GM18873 (cell line): ENCODE data around the gene MAGEL2.

Experiments
- ATAC-seq: cut with Tn5 transposase; IDR thresholded peaks from one replicate; pipeline ENCODE4 v1.9.1; 2021; ENCODE audit warnings: mild to moderate bottlenecking, moderate library complexity, moderate number of reproducible peaks; ENCODE audit not compliant: unreplicated experiment, low FRiP score

The MAGEL2 gene

DNA sequence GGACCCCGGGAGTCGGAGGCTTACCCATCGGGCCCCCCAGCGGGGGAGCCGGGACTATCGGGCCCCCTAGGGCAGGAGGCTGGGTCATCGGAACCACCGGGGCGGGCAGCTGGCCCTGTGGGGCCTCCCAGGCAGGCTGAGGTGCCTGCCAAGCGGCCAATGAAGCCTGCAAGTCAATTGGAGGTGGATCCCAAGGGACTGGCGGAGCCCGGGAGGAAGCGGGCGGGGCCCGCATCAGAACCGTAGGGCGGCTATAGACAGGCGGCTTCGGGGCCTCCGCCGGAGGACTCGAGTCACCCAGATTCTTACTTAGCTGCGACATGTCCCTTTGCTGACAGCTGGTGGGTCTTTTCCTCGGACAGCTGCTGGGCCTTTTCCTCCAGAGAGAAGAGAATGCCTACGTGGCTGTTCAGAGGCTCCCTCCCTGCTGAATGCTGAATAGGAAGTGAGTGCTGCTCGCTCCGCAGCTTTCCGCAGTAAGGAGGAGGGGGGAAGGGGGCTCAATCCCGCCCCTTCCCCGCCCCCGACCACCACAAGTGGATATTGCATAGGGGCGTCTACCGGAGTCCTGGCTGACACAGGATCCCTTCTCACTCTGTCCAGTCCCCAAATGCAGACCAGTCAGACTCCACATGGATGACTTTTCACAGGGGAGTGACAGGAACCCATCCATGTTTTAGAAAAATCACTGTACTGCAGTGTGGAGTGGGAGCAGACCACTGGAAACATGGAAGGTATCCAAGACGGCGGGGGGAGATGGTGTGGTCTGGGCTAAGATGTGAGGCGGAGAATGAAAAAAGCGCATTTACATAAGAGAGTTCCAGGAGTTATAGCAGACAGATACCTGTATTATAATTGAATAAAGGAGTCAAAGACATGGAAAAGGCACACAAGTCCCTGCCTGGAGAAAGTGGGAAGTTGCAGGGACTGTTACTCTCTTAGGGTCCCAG is at the start of gene MAGEL2:
Gene MAGEL2 (minus strand): TSS at position 447 of the 950 bp plus-strand sequence. CDS start 125 bp downstream, at position 322.
- no peak for ATAC-seq

DNA sequence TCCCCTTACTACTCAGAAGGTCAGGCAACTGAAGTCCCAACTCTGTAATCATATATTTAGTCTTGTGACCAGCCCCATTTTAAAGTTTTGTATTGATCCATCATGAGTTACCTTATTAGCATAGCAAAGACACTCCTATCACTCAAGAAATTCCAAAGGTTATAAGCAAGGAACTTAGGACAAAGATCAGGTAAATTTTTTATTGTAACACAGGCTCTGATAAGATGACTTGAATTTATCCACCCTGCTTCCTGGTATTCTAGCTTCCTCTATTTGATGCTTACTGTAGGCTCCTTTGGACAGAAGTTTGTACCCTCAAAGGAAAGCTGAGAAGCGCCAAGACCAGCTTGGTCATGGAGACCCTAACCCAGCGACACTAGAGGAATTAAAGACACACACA is 47.6 kb upstream of the MAGEL2 start:
- ATAC-seq: no peak

DNA sequence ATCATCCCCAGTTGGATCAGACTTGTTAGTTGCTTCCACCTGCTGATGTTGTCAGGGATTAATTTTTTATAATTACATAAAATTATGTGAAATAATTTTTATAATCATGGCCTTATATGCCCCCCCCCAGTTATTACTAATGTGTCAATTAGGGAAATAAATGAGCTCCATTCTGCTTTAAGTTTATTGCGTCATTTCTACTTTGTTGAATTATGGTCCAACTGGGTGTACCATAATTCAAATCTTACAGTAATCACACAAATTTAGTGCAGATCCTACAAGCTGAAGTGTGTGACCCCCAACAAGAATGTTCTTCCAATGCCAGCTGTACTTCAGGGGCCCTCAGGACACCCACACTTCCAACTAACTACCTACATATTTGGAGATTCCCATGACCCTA is 46.9 kb upstream of the MAGEL2 start:
- ATAC-seq: no peak

DNA sequence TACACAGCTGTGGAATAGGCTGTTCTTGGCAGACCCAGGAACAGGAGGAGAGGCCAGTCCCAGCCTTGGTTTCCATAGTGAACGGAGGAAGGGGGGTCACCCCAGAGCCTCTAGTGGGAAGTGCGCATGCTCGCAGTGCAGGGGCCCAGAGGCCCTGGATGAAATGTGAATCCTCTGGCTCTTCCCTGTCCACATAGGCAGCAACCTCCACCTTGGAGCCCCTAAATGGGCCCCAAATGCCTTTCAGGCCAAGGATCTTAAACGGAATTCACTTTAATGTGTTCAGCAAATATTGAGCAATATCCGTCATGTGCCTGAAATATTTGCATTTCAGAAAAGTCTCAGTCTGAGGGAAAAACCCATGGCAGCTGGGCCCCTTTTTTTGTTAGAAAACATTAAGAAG is 42.8 kb upstream of the MAGEL2 start:
- ATAC-seq: no peak

DNA sequence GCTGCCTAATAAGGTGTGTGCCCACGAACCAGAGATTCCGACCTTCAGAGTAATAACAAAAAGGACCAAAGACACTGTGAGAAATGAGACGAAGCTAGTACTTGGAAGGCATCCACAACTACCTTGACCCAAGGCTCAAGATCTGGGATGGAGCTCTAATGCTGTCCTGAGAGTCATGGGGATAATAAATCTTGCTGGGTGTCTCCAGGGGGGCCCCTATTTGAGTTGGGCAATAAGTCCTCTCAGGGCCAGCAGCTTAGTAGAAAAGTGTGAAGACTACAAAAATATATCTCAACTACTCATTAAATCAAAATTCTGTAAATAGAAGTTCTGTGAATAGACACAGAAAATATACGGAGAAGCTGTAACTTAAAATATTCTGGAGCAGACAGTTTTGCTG is 42.3 kb upstream of the MAGEL2 start:
- no peak for ATAC-seq

DNA sequence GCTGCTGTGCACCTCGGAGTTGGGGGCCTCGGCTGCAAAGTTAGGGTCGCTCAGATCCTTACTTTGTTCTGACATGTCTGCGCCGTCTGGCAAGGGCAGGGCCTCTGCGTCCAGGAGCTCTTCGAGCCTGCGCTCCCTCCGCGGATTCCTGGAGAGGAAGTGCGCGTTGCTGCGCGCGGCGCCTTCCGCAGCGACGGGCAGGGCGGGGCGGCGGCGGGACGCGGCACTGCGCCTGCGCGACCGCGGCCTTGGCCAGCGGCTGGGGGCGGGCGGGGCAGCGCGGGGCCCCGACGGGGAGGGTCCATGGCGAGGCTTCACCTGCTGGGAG is 39.4 kb upstream of the MAGEL2 start, which contains the start of gene NDN:
Gene NDN (minus strand): TSS at position 163 of the 328 bp plus-strand sequence. CDS start 88 bp downstream, at position 75.
- ATAC-seq: no peak

DNA sequence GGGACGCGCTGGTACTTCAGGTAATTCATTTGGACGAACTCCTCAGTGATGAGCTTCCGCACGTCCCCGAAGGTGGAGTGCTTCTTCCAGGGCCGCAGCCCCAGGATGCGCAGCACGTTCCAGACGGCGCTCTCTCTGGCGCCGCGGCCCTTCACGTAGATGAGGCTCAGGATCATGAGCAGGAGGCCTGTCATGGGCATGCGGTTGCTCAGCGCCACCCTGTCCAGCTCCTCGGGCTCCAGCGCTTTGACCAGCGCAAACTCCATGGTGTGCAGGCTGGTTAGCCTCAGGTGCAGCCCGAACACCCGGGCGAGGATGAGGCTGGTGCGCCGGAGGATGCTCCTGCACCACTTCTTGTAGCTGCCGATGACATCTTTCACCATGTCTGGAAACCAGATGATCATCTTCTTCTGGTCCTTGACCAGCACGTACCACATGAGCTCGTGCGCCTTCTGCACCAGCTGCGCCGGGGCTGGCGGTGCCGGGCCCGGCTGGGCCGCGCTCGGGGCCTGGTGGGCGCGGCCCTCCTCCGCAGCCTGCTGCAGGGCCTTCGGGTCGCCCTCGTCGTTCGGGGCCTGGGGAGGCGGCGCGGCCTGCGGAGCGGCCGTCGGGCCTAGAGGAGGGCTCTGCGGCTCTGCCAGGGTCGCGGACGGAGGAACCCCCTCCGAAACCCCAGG is 38.9 kb upstream of the MAGEL2 start:
- no peak for ATAC-seq

DNA sequence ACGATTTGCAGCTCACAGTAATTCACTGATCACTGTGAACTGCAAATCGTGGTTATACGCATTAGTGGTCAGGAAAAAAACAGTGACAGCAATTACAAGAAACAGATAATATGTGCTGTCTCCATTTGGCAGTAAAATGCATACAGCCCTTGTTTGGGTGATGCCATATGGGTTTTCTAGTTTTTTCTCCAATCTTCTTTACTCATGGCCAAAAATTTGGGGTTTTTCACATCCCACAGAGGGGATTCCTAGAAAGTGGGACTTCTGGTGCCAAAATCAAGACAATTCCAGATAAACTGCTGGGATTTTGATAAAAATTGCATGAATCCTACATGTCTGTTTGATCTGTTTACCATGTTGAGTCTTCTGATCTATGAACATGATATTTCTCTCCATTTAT is 23.8 kb upstream of the MAGEL2 start:
- no peak for ATAC-seq

DNA sequence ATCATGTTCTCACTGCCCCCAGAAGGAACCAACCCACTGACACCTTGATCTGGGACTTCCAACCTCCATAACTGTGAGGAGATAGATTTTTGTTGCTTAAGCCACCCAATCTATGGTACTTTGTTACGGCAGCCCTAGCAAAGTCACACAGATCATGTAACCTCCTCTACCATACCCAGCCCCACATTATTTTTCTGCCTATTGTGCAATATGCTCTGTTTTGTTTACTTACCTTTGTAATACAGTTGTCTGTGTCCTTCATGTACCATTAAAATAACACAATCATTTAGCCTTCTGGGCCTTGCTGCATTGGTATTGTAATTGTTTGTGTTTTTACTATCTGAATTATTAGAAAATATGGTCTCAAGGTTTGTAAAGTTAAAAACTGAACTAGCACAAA is 23.3 kb upstream of the MAGEL2 start:
- no peak for ATAC-seq

DNA sequence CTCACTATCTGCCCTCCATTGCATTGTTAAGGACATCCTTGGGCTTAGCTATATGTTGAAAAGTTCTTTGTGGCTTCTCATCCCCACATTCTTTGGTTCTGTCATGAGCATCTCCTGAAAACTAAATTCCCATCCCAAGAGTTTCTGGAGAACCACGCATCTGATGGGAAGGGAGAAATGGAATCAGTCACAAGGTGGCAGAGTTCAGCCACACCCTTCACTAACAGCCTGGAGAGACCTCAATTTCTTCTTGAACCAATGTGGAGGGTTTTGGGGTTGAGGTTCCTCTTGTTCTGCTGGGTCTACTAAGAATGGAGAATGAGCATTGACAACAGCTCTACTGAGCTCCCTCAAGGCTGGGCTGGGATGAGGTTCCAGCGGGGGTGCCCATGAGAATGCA is 15.6 kb upstream of the MAGEL2 start:
- ATAC-seq: no peak

DNA sequence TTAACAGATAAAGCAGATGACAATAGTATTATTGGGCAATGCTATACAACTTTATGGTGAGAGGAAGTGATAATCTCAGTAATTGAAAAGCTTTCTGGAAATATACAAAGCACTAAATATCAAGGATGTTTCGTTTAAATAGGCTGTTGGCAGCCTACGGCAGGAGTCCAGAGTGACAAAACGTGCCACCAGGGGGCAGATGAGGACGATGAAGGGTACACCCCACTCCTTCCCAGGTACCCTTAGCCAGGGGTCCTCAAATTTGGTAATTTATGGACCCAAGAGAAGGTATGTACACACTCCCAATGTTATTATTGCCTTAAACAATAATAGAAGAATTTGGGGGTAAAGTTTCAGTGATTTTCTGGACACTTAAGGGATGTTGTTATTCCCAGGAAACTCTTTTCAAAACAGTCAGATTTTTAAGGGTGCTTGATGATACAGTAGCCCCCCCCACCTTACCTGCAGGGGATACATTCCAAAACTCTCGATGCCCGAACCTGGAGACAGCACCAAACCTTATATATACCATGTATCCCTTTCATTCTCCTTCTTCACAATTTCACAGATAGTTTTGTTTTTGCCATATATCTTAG is 1.4 kb upstream of the MAGEL2 start:
- no peak for ATAC-seq

DNA sequence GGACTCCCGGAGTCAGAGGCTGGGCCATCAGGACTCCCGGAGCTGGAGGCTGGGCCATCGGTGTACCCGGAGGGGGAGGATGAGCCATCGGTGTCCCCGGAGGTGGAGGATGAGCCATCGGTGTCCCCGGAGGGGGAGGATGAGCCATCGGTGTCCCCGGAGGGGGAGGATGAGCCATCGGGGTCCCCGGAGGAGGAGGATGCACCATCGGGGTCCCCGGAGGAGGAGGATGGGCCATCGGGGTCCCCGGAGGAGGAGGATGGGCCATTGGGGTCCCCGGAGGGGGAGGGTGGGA is 719 bp downstream of the MAGEL2 start:
- no peak for ATAC-seq

DNA sequence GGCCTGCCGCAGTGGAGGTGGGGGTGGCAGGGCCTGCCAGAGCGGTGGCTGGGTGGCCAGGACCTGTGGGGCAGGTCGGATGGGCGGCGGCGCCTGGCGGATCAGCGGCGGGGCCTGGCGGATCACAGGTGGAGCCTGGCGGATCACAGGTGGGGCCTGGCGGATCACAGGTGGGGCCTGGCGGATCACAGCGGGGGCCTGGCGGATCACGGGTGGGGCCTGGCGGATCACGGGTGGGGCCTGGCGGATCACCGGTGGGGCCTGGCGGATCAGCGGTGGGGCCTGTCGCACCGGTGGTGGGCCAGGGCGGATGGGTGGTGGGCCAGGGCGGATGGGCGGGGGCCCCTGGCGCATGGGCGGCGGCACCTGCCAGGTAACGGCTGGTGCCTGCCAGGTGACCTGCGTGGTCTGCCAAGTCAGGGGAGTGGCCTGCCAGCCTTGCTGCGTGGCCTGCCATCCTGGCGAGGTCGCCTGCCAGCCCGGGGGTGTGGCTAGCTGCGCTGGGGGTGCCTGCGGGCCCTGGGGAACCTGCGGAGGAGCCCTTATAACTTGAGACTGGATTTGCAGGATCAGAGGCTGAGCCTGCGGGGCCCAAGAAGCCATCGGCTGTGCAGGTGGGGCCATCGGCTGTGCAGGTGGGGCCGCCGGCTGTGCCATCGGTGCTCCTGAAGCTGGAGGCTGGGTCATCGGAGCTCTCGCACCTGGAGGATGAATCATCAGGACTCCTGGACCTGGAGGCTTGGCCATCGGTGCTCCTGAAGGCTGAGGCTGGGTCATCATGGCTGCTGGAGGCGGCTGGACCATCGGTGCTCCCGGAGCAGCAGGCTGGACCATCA is 1.3 kb downstream of the MAGEL2 start:
- no peak for ATAC-seq

DNA sequence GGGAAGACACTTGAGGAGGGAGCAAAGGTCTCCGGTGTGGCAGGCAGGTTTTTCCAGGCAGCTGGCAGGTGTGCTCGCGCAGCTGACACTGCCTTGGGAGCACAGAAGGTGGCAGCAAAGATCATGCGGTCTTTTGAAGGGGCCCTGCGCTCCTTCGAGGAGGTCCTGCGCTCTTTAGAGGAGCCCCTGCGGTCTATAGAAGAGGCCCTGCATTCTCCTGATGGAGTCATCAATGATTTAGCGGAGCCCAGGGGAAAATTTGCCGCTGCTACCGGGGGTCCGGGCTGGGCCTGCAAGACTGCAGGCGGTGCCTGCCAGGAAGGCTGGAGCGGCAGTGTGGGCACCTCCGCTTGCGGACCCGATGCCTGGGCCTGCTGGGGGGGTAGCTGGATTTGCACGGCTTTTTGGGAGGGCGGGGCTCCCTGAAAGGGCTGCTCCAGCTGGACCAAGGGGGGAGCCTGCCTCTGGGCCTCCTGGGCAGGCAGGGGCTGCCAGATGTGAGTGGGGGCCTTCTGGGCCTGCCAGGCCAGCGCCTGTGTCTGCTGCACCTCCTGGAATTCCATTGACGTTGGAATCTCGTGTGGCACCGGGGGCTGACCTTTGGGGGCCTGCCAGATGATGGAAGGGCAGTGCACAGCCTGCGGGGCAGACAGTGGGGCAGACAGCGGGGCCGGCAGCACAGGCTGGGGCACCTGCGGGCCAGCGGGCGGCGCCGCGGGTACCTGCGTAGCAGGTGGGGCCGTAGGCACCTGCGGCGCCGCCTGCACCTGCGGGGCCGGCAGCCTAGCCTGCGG is 2.1 kb downstream of the MAGEL2 start:
- no peak for ATAC-seq

DNA sequence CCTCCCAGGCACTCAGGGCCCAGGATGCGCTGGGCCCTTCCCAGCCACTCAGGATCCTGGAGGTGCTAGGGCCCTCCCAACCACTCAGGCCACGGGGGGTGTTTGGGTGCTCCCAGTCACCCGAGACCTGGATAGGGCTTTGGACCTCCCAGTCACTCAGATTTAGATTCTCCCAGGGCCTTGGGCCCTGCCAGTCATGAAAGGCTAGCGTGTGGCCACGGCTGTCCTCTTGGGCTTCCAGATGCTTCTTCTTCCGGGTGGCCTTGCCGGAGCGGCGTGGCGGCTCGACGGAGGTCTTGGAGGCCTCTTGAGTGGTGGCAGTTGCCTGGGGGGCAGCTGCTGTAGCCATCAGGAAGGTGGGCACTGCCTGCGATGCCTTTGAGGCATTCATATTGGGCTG is 2.8 kb downstream of the MAGEL2 start:
- no peak for ATAC-seq

DNA sequence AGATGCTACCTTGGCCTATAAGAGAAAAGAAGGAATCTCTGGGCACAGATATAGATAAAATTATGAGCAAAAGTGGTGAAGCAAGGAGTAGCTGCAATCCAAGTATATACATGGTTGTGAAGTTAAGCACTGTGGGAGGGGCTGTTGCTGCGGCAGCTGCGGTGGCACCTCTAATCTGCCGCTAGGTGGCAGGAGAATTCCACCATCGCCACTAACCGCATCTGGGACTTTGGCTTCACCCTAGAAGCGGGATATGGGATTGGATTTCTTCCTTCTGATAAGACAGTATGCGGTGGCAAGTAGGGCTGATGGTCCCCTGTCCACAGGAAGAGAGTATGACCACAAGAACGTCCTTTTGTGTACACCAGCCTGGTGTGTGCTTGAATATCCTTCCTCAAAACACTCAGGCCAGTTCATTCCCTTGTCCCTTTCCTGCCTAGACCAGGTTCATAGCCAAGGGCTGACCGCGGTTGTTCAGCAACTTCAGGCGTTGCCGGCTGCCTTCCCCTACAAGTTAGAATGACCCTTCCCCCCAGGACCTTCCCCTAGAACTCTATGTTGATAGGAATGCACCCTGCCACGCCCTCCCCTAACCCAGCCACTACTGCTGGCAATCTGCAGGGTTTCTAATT is 5.1 kb downstream of the MAGEL2 start:
- no peak for ATAC-seq

DNA sequence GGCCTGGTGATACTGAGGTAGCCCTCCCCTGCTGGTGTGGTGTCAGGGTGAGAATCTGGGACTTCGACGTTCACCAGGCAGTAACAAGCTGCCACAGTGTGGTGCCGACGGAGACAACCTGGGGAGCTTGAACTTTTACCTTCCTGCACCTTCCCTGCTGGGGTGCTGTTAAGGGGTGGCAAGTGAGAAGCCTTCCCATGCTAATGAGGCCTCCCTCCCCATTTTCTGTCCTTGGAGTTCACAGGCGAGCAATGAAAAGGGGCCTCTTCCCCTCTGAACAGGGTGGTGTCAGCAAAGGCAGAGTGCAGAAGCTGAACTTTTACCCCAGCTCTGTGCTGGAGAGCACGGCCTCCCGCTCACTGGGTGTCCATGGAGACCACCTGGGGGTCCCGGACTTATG is 13.5 kb downstream of the MAGEL2 start:
- no peak for ATAC-seq

DNA sequence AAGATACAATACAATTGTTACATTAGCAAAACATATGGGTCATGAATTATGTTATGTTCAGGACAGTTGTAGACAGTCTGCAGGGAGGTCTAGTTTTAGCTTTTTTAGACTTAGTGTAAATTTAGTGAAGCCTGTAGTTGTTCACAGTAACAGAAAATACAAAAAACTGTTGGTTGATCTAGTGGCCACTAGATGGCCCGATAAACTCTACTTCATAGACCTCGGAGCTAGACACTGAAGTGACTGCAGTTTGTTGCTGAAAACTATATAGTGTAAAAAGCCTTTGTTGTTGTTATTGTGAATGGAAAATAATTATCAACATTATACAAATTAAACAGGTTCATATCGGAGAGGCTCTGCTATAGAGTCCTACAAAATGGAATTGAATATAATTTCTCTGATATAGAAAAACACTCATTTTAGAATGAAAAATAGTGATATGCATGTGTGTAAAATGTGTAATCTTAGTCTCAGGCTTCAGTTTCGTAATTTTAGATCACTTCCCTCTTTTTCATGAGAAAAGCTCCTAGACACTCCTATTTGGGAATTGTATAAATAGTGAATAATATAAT is 18.3 kb downstream of the MAGEL2 start:
- no peak for ATAC-seq

DNA sequence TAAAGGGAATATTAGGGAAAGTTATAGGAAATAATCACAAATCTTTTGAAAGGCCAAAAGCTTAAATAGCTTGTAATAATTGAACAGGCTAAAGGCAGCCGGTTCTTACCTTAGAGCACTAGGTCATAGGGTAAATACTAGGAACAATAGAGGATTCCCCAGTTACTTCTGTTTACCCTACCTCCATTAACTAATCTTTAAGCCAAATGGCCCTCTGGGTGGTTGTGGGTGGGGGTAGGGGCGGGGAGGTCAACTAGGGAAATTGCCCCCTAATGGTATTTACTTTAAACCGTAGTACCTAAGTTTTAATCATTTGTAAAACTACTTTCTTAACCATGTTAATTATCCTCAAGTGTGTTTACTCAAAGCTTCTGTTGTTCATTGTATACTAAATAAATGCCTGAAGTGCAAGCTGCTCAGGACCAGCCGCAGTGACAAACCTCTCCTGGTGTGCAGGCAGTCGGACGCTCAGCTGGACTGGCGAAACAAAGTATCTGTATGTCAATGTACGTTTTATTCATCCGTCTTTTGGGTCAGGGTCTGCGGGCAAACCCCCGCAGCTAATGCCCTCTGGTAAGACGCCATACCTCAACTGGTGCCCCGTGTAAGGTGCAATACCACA is 18.9 kb downstream of the MAGEL2 start:
- no peak for ATAC-seq
